Smooth muscle cell (in vitro differentiated cells): Measurements from ENCODE around the gene TMEM164. TPM values are rescaled to one million over a fixed set of nuclear protein-coding genes. Genes with fewer than 3 reads are reported as not detected.
A peak's percentile ranks its signal among the peaks of the same experiment; 100 is the strongest.

Experiments
- DNase-seq: peaks from one replicate; lab custom pipeline; 2025; ENCODE audit not compliant: unreplicated experiment; lab: John Stamatoyannopoulos, UW
- H2AFZ ChIP-seq: fragments of 200-600 bp; sonication (generic); 2 replicates; pipeline ENCODE4 v1.6.0; 2016; ENCODE audit warnings: antibody characterized with exemption, low read depth, mild to moderate bottlenecking
- H3F3A ChIP-seq: fragments of 200-600 bp; sonication (generic); 2 replicates; pipeline ENCODE4 v1.6.0; 2017; ENCODE audit warnings: antibody characterized with exemption, low read depth
- H3K27ac ChIP-seq: fragments of 200-600 bp; sonication (generic); 2 replicates; pipeline ENCODE4 v1.5.1; 2016; ENCODE audit warnings: low read depth, mild to moderate bottlenecking
- H3K27me3 ChIP-seq: fragments of 200-600 bp; sonication (generic); 2 replicates; pipeline ENCODE4 v1.6.1; 2016; ENCODE audit warnings: low read depth, mild to moderate bottlenecking
- H3K36me3 ChIP-seq: fragments of 200-600 bp; sonication (generic); 2 replicates; pipeline ENCODE4 v1.5.1; 2016; ENCODE audit warnings: low read depth
- H3K4me1 ChIP-seq: fragments of 200-600 bp; sonication (generic); 2 replicates; pipeline ENCODE4 v1.5.1; 2016; ENCODE audit warnings: low read depth
- H3K4me2 ChIP-seq: fragments of 200-600 bp; sonication (generic); 2 replicates; pipeline ENCODE4 v1.6.0; 2016; ENCODE audit warnings: mild to moderate bottlenecking
- H3K4me3 ChIP-seq: fragments of 200-600 bp; sonication (generic); 2 replicates; pipeline ENCODE4 v1.5.1; 2016; ENCODE audit warnings: mild to moderate bottlenecking
- H3K79me2 ChIP-seq: fragments of 200-600 bp; sonication (generic); 2 replicates; pipeline ENCODE4 v1.6.0; 2016; ENCODE audit warnings: low read depth, mild to moderate bottlenecking
- H3K9ac ChIP-seq: fragments of 200-600 bp; sonication (generic); 2 replicates; pipeline ENCODE4 v1.6.0; 2016; ENCODE audit warnings: low read depth
- H3K9me3 ChIP-seq: fragments of 200-600 bp; sonication (generic); replicated peaks from 2 replicates; pipeline ENCODE4 v1.5.1; 2016; ENCODE audit warnings: low read depth
- H4K20me1 ChIP-seq: fragments of 200-600 bp; sonication (generic); 2 replicates; pipeline ENCODE4 v1.6.0; 2016; ENCODE audit warnings: low read depth
- WGBS: methylation state at CpG from one replicate; pipeline ENCODE4 v1.1.7; 2016; ENCODE audit warnings: low lambda C conversion rate; 5-methylcytosine and 5-hydroxymethylcytosine counted together
- polyA plus RNA-seq: library from polyadenylated mRNA; unstranded; fragments of >200 nt; fragmentation: Nextera tagmentation; extraction: Ambion mirVana; gene quantifications from 2 replicates; pipeline ENCODE4 v1.2.1, GENCODE V29; 2016
- total RNA-seq: library from RNA; depleted of rRNA; stranded (reverse); fragments of >200 nt; gene quantifications from 2 replicates; pipeline ENCODE4 v1.2.3, GENCODE V29; 2014
- TF ChIP-seq, protein P1 (sequence below): fragments of 200-600 bp; sonication (generic); IDR thresholded peaks from 2 replicates; pipeline ENCODE4 v1.5.1; 2017; ENCODE audit warnings: borderline replicate concordance, mild to moderate bottlenecking, antibody characterized with exemption; ENCODE audit not compliant: insufficient read depth, poor library complexity, severe bottlenecking

TMEM164 gene
- total RNA-seq, result 8.9 and 10.6 TPM in 2 replicates
- polyA plus RNA-seq, result 1.5 and 2.5 TPM in 2 replicates

DNA sequence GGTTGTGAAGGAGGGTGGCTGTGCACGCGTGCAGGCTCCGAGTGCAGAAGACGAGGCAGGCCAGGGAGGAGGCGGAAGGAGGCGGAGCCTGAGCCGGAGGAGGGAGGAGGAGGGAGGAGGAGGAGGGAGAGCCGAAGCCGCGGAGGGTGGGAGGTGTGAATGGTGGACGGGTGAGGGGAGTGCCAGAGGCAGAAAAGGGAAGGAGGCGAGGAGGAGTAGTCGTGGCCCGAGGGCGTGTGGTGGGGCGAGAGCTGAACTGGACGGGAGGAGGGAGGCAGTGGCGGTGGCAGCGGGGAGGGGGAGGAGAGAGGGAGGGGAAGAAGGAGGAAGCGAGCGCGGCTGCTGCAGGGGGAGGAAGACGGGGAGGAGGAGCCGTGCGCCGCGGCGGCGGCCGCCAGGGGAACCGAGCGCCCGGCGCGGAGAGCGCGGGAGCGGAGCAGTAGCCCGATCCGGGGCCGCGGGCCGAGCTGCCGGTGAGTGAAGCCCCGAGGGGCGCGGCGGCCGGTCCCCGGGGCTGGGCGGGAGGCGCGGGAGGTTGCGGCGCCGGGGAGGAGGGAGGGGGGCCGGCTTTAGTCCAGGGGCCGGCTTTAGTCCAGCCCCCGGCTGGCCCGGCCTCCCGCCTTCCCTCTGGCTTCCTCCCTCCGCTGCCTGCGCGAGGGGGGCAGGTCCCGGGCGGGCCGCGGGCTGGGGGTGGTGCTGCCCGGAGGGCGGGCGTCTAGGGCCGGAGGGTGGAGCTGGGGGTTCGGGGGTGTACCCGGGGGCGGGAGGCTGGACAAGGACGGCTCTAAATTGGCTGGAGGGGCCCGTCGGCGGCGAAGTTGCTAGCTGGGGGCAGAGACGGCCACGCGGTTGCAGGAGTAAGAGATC lies at the start of gene TMEM164:
TMEM164 (plus strand) TSS at position 815 of the 867 bp plus-strand sequence. CDS start 661 bp downstream, outside the sequence.
- no peaks in the 10 kb centered on the region for H3K27me3 ChIP-seq
- H3K4me3 ChIP-seq, result peak within 1 kb of the TSS; percentile 62
- no peaks in the 10 kb centered on the region for H3F3A ChIP-seq
- peak; percentile 66 for DNase-seq
- peak within 1 kb of the TSS; percentile 34 for H3K9ac ChIP-seq
- peak within 1 kb of the TSS; percentile 66 for H2AFZ ChIP-seq
- peak within 1 kb of the TSS; percentile 90 for H3K4me2 ChIP-seq
- H3K79me2 ChIP-seq, result no peaks in the 10 kb centered on the region
- H3K9me3 ChIP-seq, result no peaks in the 10 kb centered on the region
- no peaks in the 10 kb centered on the region for H3K36me3 ChIP-seq
- TF ChIP-seq, protein P1, sequence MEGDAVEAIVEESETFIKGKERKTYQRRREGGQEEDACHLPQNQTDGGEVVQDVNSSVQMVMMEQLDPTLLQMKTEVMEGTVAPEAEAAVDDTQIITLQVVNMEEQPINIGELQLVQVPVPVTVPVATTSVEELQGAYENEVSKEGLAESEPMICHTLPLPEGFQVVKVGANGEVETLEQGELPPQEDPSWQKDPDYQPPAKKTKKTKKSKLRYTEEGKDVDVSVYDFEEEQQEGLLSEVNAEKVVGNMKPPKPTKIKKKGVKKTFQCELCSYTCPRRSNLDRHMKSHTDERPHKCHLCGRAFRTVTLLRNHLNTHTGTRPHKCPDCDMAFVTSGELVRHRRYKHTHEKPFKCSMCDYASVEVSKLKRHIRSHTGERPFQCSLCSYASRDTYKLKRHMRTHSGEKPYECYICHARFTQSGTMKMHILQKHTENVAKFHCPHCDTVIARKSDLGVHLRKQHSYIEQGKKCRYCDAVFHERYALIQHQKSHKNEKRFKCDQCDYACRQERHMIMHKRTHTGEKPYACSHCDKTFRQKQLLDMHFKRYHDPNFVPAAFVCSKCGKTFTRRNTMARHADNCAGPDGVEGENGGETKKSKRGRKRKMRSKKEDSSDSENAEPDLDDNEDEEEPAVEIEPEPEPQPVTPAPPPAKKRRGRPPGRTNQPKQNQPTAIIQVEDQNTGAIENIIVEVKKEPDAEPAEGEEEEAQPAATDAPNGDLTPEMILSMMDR, result no peak
- H3K4me1 ChIP-seq, result no peaks in the 10 kb centered on the region
- no peak within 1 kb of the TSS for H3K27ac ChIP-seq
- WGBS, result 31% methylated on average over 8 of the region's 83 CpGs
- no peaks in the 10 kb centered on the region for H4K20me1 ChIP-seq

DNA sequence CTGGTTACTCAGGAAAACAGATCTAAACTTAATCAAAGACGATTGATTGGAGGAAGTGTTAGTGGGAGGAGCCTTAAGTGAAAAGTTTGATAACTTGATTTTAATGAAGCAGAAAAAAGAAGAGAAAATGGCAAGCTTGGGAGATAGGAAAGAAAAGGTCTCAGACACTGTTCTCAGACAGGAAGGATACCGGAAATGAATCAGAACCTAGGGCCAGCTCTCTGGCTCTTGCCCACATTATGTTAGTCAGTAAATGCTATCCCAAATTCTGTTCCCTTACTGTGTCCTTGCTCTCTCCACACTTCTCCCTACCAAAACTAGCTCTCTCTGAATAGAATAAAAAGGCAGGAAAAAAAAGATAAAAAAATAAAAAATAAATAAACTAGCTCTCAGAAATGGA lies 48.6 kb upstream of the TMEM164 start:
- H3K4me1 ChIP-seq, result no peaks in the 10 kb centered on the region
- H3K4me2 ChIP-seq, result no peak overlapping the region
- TF ChIP-seq, protein P1, result no peak
- H3K27me3 ChIP-seq, result no peaks in the 10 kb centered on the region
- H4K20me1 ChIP-seq, result no peaks in the 10 kb centered on the region
- H3K79me2 ChIP-seq, result no peaks in the 10 kb centered on the region
- no peak overlapping the region for H3K9ac ChIP-seq
- H2AFZ ChIP-seq, result no peak overlapping the region
- 83% methylated on average over 2 of the region's 2 CpGs for WGBS
- H3K9me3 ChIP-seq, result no peaks in the 10 kb centered on the region
- no peaks in the 10 kb centered on the region for H3K36me3 ChIP-seq
- H3K4me3 ChIP-seq, result no peak overlapping the region
- no peak overlapping the region for H3K27ac ChIP-seq
- DNase-seq, result no peak
- H3F3A ChIP-seq, result no peaks in the 10 kb centered on the region

- H2AFZ ChIP-seq, result no peak overlapping the region
- H3K4me2 ChIP-seq, result no peak overlapping the region
- no peaks in the 10 kb centered on the region for H3K27me3 ChIP-seq
- DNase-seq, result no peak
- no peak overlapping the region for H3K4me3 ChIP-seq
- H3F3A ChIP-seq, result no peaks in the 10 kb centered on the region
- H3K4me1 ChIP-seq, result no peaks in the 10 kb centered on the region
- no peak overlapping the region for H3K9ac ChIP-seq
- whole genome bisulfite sequencing, result 78% methylated on average over 1 of the region's 1 CpG
- H3K27ac ChIP-seq, result no peak overlapping the region
- no peaks in the 10 kb centered on the region for H3K9me3 ChIP-seq
- H3K79me2 ChIP-seq, result no peaks in the 10 kb centered on the region
- no peaks in the 10 kb centered on the region for H4K20me1 ChIP-seq
- H3K36me3 ChIP-seq, result no peaks in the 10 kb centered on the region
- TF ChIP-seq, protein P1, result no peak
Measured at GRCh38 chrX:109954955-109955354, 48.0 kb upstream of the TMEM164 start.
